ENCODE measurements around the gene ADORA2B. TPM values are rescaled to one million over a fixed set of nuclear protein-coding genes. Genes with fewer than 3 reads are reported as not detected.
"Not testable (repeated sequence)": the region's sequence is repeated elsewhere in the genome, so short reads cannot be mapped to it uniquely, and the experiment has no call there.

The ADORA2B gene
- total RNA-seq, 1 experiment from 2014 or later = 16.0 TPM

- Histone ChIP-seq H3K9me3 (no peaks in the 10 kb centered on the region), H3K27me3 (no peaks in the 10 kb centered on the region), H3K4me3 (no peak overlapping the region), H3K36me3 (peaks cover 3% of the 10 kb centered on the region; the same call in 1 of the 2 replicates)
- no peak for DNase-seq
These were observed 21.4 kb downstream of the ADORA2B start for GRCh38 chr17:15966183-15966878.

GRCh38 chr17:15966879-15967248 is 21.9 kb downstream of the ADORA2B start:
- Histone ChIP-seq H3K27me3 (no peaks in the 10 kb centered on the region), H3K36me3 (peaks cover 3% of the 10 kb centered on the region; the same call in 1 of the 2 replicates), H3K4me3 (no peak overlapping the region), H3K9me3 (no peaks in the 10 kb centered on the region)
- no peak for DNase-seq

- H3K27me3 ChIP-seq = no peaks in the 10 kb centered on the region
- no peak for DNase-seq
- H3K9me3 ChIP-seq = no peaks in the 10 kb centered on the region
- no peak overlapping the region for H3K4me3 ChIP-seq
- peaks cover 3% of the 10 kb centered on the region; the same call in 1 of the 2 replicates for H3K36me3 ChIP-seq
These were observed 22.9 kb downstream of the ADORA2B start for GRCh38 chr17:15967706-15968399.

GRCh38 chr17:15969463-15969862 is 24.5 kb downstream of the ADORA2B start:
- Histone ChIP-seq H3K36me3 (peaks cover 3% of the 10 kb centered on the region; the same call in 1 of the 2 replicates), H3K27me3 (no peaks in the 10 kb centered on the region), H3K4me3 (no peak overlapping the region), H3K9me3 (no peaks in the 10 kb centered on the region)
- no peak for DNase-seq

- H3K4me3 ChIP-seq = no peak overlapping the region
- DNase-seq = no peak
- no peaks in the 10 kb centered on the region for H3K27me3 ChIP-seq
- peaks cover 7% of the 10 kb centered on the region; the same call in 1 of the 2 replicates for H3K36me3 ChIP-seq
- H3K9me3 ChIP-seq = no peaks in the 10 kb centered on the region
These were observed 25.6 kb downstream of the ADORA2B start for GRCh38 chr17:15970500-15970899.

GRCh38 chr17:15971098-15971678 is 26.3 kb downstream of the ADORA2B start:
- Histone ChIP-seq H3K9me3 (no peaks in the 10 kb centered on the region), H3K4me3 (no peak overlapping the region), H3K36me3 (peaks cover 8% of the 10 kb centered on the region; the same call in 1 of the 2 replicates), H3K27me3 (no peaks in the 10 kb centered on the region)
- no peak for DNase-seq

GRCh38 chr17:15971882-15972281 is 27.0 kb downstream of the ADORA2B start:
- no peak overlapping the region for H3K4me3 ChIP-seq
- no peak for DNase-seq

GRCh38 chr17:15972497-15972951 is 27.6 kb downstream of the ADORA2B start:
- Histone ChIP-seq H3K36me3 (peaks cover 8% of the 10 kb centered on the region; the same call in 1 of the 2 replicates), H3K9me3 (no peaks in the 10 kb centered on the region), H3K4me3 (no peak overlapping the region), H3K27me3 (no peaks in the 10 kb centered on the region)
- no peak for DNase-seq

More at GRCh38 chr17:15971882-15972281, 27.0 kb downstream of the ADORA2B start:
- Histone ChIP-seq H3K27me3 (no peaks in the 10 kb centered on the region), H3K36me3 (peaks cover 8% of the 10 kb centered on the region; the same call in 1 of the 2 replicates), H3K9me3 (no peaks in the 10 kb centered on the region)

GRCh38 chr17:15973016-15973415 is 28.1 kb downstream of the ADORA2B start:
- DNase-seq = no peak
- peaks cover 8% of the 10 kb centered on the region; the same call in 1 of the 2 replicates for H3K36me3 ChIP-seq
- H3K4me3 ChIP-seq = no peak overlapping the region

GRCh38 chr17:15973834-15974233 is 28.9 kb downstream of the ADORA2B start:
- Histone ChIP-seq H3K4me3 (no peak overlapping the region), H3K27me3 (no peaks in the 10 kb centered on the region), H3K36me3 (peaks cover 8% of the 10 kb centered on the region; the same call in 1 of the 2 replicates), H3K9me3 (no peaks in the 10 kb centered on the region)
- DNase-seq = no peak

More at GRCh38 chr17:15973016-15973415, 28.1 kb downstream of the ADORA2B start:
- Histone ChIP-seq H3K9me3 (no peaks in the 10 kb centered on the region), H3K27me3 (no peaks in the 10 kb centered on the region)

- H3K9me3 ChIP-seq = no peaks in the 10 kb centered on the region
- H3K36me3 ChIP-seq = peaks cover 14% of the 10 kb centered on the region
- H3K27me3 ChIP-seq = no peaks in the 10 kb centered on the region
- H3K4me3 ChIP-seq = no peak overlapping the region
- no peak for DNase-seq
These were observed 33.0 kb downstream of the ADORA2B start for GRCh38 chr17:15977894-15978293.

- Histone ChIP-seq H3K36me3 (peaks cover 15% of the 10 kb centered on the region), H3K9me3 (no peaks in the 10 kb centered on the region), H3K27me3 (no peaks in the 10 kb centered on the region), H3K4me3 (no peak overlapping the region)
- no peak for DNase-seq
These were observed 33.7 kb downstream of the ADORA2B start for GRCh38 chr17:15978606-15979005.

- H3K9me3 ChIP-seq, DNase-seq, H3K4me3 ChIP-seq, H3K27me3 ChIP-seq: not testable (repeated sequence)
- H3K36me3 ChIP-seq = peaks cover 15% of the 10 kb centered on the region
These were observed 34.1 kb downstream of the ADORA2B start for GRCh38 chr17:15979013-15979412.

- no peaks in the 10 kb centered on the region for H3K27me3 ChIP-seq
- H3K36me3 ChIP-seq = peaks cover 14% of the 10 kb centered on the region
- H3K9me3 ChIP-seq = no peaks in the 10 kb centered on the region
- no peak for DNase-seq
- H3K4me3 ChIP-seq = no peak overlapping the region
These were observed 36.3 kb downstream of the ADORA2B start for GRCh38 chr17:15981208-15981607.

- peaks cover 19% of the 10 kb centered on the region for H3K36me3 ChIP-seq
- no peak for DNase-seq
- no peak overlapping the region for H3K4me3 ChIP-seq
- H3K9me3 ChIP-seq = no peaks in the 10 kb centered on the region
- no peaks in the 10 kb centered on the region for H3K27me3 ChIP-seq
These were observed 37.0 kb downstream of the ADORA2B start for GRCh38 chr17:15981646-15982580.

GRCh38 chr17:15996322-15996721 is 51.4 kb downstream of the ADORA2B start:
- Histone ChIP-seq H3K27me3 (no peaks in the 10 kb centered on the region), H3K4me3 (no peak overlapping the region), H3K36me3 (peaks cover 7% of the 10 kb centered on the region; the same call in 1 of the 2 replicates), H3K9me3 (no peaks in the 10 kb centered on the region)
- no peak for DNase-seq

Measured in MG63 (cell line).